HG03139 (cell line): ENCODE data around the gene KIF2A.

Experiments
- ATAC-seq: cut with Tn5 transposase; IDR thresholded peaks from one replicate; pipeline ENCODE4 v1.9.1; 2021; ENCODE audit not compliant: unreplicated experiment

Gene KIF2A

DNA sequence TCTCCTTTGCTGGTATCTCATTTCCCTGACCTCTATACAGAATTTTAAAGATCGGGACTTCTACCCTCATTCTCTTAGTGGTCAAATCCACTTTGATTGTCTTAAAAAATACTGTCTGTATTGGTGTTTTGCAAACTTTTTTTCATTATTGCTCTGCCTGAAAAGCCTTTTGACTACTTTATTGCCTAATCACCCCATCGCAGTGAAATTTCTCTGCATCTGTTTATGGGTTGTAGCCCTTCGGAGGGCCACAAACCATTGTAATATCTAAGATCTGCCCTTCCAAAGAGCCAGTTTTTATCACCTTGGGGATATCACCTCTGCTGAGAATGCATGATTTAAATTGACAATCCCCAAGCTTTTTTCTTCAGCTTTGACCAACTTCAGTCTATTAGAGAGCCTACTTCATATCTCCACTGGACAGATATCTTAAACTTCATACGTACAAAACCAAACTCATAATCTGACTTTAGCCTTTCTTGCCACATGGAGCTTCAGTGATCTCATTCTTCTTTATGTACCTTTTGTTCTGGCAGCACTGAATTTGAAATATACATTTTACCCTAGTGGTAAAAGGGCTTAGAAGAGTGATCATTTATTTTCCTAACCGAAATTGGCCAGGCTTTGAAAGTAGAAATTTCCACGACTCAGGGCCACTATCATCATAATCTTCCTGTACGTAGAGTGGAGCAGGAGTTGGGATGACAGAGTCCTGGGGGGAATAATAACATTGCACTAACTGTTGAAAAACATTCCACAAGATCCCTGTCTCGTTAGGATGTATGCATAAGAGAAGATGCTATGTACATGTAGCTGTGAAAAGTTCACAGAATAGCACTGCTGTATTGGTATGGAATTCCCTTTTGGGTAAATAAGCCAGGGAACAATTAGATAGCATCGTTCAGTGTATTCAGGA is 21.4 kb downstream of the KIF2A start:
- ATAC-seq, result no peak

DNA sequence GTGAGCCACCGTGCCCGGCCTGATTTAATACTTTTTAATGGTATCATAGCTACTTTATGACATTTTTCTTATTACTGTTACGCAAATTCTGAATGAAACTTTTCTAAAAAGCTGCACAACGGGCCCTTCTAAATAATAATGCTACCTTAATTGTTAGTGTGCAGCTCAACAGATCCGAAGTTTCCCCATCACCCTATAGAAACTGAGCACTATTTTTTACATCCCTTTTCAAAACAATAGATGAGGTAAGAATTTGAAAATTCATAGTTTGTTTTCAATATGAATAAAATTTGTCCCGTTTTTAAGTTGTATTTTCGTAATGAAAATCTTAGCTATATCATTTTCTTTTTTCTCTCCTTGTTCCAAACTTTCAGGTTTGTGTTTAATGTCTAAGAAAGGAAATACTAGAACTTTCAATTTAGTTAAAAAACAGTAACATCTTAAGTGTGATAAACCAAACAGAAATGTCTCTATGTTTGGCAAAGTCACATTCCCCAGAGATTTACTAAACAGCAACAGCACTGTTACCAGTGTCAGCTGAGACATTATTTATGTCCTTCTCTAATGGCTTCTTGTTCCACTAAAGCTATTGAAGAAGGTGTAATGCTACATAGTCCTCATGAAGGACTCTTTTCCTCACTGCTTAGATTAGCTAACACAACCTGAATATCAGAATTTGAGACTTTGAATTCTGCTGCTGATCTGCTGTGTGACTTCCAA is 22.9 kb downstream of the KIF2A start:
- no peak for ATAC-seq

DNA sequence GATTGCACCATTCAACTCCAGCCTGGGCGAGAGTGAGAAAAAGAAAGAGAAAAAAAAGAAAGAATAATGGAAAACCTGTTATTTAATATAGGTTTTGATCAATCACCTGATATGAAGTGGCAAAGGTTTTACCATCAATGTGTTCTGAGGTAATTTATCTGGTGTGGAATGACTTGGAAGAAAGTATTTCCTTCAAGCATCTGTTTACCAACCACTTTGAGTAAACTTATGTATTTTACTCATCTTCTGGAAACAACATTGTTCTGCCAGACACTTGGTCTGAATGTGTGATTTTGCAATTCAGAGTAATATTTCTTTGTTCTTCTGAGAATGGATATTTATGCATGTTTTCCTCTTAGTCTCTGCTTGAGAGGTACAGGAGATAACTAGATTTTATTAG is 24.3 kb downstream of the KIF2A start:
- ATAC-seq, result no peak

DNA sequence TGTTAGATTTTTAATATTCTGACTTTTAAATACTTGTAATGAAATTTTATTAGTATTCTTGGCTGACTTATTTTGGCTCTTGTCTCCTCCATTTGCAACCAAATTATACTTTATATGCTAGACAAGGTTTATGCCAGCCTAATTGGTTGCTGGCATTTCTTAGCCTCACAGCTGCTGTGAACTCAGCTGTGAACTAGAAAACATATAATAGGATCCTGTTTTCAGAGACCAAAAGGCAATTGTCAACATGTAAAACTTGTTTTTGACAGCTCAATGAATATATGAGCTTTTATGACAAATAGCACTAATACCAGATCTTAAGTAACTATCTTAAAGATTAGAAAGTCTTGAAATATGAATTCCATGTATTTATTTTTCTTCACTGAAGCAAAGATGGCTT is 25.9 kb downstream of the KIF2A start:
- no peak for ATAC-seq

DNA sequence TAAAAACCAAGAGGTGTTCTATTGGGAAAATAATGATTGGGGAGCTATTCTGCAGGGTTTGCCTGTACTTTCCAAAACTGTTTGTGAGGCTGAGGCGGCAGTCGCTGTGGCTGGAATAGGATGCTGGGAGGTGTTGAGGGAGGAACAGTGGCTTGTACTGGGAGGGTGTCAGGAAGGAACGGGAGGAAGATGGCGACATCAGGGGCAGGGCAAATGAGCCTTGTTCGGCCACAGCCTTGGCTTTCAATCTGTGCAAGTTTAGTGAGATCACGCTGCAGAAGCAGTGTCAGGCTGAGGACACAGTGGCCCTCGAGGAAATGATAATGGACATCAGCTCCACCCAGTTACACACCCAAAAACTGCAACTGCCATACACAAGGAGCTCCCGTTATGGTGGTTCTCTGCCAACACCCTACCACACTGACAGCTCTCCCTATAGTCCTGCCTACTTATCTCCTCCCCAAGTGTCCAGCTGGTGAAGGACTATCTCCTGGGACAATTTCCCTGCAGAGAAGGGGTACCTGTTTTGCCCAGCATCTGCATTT is 27.3 kb downstream of the KIF2A start:
- no peak for ATAC-seq

DNA sequence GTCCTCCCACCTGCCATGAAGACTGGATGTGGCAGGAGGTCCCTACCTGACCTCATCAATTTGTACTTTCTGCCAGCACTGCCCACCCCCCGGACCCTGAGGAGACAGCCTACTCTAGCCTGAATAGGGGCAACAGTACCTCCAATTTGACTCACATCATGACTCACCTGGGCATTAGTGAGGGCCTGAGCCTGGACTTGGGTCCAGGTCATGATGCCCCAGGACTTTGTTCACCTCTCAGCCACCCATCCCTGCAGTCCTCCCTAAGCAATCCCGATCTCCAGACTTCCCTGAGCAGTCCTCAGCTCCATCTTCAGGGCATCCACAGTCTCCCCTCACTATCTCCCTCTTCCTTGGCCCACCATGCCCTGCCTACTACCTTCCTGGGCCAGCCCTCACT is 28.1 kb downstream of the KIF2A start:
- no peak for ATAC-seq

DNA sequence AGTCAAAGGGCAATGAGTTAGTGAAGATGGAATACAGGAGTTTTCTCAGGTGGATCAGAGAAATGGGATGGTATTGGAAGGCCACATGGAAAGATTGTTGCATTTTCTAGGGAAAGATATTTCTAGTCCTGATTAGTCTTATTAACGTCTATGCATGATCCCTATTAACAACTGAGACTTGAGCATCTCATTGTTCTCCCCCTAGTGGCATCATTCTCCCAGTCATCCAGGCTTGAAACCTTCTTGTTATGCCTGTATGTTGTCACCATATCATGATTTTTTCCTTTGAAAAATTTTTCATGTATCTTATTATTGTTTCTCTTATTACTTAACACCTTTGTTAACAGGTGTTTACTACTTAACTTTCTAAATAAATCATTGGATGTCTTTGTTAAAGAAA is 34.4 kb downstream of the KIF2A start:
- no peak for ATAC-seq

DNA sequence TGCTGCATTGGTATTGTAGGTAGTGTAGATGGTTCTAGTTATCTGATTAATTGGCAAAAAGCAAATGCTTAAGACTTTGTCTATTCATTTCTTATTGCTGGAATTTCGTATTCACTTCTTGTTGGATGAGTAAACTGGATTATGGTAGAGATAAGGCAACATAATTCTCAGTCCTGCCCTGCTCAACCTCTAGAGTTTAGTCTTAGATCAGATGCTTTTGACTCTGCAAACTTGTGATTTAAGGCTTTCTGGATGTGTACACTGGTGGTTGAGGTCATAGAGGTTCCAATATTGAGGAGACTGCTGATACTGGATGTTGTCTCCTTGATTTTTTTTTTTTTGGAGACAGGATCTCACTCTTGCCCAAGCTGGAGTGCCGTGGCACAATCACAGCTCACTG is 35.0 kb downstream of the KIF2A start:
- no peak for ATAC-seq

DNA sequence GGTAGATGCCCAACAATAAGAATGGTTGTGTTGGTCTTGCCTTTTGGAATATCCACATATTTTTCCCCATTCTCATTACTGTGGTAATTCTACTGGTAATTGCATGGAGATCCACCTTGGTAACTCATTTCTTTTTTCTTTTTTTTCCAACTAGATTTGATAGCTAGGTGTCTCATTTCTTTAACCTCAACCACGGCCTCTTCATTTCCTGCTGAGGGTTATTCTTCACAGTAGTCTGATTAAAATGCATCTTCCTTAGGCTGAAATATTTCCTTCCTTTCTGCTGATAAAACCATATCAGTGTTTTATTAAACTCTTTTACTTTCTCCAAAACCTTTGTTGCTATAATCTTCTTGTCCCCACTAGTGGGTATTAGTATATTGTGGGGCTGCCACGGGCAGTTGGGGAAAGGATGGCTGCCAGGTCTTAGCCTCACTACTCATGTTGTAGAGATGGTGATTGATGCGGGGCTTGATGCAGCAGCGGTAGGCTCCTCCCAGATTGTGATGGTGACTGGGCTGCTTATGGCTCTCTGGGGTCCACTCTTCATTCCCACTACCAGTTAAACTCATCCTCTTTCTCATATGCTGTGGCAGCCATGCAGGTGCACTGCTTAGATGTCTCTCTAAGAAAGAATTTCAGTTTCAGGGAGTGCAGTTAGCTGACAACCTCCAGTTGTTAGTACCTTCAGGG is 35.9 kb downstream of the KIF2A start:
- no peak for ATAC-seq

DNA sequence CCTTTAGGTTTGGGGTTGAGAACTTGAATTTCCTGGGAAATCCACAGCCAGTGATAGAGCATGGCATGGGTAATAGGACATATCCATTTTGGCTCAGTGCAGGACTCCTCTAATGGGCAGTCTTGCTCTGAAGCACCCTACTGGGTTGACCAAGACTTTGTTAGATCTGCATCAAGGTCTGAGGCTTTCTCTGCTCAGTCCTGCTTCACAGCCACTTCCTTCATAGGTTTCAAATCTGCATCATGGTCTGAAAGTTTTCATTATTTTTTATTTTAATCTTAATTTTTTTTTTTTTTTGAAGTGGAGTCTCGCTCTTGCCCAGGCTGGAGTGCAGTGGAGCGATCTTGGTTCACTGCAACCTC is 36.5 kb downstream of the KIF2A start:
- ATAC-seq, result no peak

DNA sequence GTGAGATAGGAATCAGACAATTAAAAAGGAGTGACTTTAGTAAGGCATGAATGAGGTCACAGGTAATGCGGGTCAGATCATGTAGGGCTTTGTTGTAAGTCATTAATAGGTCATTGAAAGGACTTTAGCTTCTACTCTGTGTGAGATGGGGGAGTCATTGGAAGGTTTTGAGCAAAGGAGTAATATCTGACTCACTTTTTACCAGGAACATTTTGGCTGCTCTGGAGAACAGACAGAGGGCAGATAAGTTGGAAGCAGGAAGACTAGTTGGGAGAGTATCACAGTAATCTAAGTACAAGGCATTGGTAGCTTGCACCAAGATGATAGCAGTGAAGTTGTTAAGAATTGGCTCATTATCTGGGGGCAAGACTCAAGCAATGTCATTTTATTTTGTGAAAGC is 37.4 kb downstream of the KIF2A start:
- no peak for ATAC-seq

DNA sequence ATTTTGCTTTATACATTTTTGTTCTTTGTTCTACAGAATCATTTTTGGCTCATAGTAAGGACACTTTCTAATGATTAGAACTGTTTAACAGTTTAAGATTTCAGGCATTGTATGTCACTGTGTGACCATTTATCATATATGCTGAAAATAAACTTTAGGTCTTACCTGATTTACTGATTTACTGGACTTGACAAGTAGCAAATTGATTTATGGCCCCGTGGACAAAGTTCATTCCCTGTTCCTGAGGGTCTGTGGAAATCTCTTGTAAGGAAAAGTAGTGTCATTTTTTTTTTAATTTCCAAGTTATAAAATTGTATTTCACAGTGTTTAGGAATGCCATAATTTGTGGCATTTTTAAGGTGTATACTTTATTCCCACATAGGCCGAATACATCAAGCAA is 40.7 kb downstream of the KIF2A start:
- no peak for ATAC-seq

DNA sequence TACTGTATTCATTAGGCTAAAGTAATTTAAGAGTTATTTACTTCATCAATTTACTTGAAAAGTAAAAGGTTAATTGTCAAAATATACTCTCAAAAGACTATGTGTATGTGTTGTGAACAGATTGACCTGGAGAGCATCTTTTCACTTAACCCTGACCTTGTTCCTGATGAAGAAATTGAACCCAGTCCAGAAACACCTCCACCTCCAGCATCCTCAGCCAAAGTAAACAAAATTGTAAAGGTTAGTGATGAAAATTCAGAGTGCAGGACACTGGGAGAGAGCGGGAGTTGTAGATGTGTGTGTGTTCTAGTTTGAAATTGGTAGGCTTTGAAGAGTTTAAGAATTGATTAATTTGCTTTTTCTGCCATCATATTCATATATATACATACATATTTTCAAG is 41.9 kb downstream of the KIF2A start:
- no peak for ATAC-seq

DNA sequence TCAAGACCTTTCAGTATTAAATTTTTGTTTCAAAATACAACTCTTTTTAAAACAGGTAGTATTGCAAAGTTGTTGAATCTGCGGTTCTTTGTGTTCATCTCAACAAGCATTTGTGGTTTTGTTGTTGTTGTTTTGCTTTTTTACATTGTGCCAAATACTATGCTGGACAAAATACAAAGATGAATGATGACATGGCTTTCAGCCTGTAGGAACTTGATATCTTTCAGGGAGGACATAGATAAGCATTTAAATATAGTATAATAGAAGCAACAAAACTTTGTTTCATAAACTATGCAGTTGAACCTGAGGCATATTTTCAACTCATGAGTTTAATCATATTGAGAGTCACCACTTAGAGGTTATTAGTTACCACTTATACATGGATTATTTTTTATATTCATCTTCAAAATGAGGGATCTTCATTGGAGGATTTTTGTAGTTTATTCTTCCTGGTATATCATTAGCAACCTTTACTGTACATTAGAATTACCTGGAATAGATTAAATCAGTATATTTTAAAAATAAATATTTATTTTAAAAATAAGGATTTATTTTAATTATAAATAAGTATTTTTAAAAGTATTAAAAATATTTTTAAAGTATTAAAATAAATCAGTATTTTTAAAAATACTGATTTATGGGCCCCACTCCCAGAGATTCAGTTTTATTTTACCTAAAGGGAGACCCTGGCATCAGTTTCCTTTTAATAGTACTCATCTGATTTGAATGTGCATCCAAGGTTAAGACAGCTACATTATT is 42.9 kb downstream of the KIF2A start:
- no peak for ATAC-seq

DNA sequence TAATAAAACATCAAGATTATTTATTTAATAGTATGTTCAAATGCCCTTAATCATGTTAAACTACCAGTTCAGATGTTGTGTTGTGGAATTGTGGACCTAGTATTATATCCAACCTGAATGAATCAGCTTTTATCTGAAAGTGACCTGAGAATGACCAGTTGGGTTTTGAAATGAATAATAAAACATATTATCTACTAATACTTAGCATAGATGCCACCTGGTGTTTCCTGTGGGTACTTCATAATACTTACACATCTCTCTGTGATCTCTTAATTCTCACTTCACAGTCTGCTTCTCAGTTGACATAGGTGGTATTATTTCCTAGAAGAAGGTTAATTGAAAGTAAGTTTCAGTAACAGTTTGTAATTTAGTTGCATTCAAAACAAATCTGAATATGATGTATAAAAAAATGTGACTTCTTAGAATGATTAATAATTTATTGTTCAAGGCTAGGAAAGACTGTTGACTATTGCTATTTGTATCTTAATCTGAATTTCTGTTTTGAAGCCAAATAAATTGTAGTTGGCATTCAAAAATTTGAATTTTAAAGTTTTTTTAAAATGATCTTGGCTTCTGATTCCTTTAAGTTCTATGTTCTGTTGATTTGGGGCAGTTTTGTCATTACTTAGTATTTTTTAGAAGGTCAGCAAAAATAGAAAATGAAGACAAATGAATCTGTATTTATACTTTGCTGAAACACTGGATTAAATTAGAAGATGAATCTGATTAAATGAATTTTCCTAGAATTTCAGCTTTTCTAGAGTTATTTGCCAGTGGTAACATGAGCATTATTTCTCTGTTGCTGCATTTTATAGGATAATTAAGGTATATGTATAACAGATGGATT is 48.2 kb downstream of the KIF2A start:
- ATAC-seq, result peak; percentile 88

DNA sequence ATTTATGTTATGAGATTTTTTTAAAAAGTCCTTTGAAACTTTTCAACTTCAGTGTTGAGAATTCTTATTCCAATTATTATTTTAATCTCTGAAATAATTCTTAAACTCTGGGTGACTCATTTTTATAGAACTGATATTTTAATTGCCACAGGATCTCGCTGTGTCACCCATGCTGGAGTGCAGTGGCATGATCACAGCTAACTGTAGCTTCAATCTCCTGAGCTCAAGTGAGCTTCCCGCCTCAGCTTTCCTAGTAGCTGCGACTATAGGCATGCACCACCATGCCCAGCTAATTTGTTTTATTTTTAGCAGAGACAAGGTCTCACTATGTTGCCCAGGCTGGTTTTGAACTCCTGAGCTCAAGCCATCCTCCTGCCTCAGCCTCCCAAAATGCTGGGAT is 56.7 kb downstream of the KIF2A start:
- ATAC-seq, result no peak

DNA sequence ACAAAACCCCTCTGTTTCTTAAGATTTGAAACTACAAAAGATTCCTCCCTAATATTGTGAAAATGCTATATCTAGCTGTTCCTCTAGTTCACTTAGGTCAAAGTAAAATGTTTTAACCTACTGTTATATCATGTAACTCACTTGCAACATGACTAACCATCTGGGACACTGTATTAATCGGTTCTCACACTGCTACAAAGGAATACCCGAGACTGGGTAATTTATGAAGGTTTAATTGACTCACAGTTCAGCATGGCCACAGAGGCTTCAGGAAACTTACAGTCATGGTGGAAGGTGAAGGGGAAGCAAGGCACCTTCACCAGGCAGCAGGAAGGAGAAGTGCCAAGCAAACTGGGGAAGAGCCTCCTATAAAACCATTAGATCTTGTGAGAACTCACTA is 63.0 kb downstream of the KIF2A start:
- no peak for ATAC-seq

DNA sequence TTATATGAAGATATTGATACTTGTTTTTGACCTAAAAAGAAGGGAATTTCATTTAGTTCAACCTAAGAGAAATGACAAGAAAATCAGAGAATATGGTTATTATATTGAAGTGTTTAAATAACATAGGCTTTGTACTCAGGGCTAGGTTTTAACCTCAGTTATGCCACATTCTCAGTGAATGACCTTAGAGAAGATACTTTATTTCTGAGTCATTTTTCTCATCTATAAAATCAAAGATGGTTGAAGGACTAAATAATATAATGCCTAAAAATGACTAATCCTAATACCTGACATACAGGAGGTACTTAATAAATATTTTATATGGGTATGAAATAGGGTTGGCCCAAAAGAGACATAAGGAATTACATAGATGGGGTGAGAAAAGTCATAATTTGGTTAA is 65.4 kb downstream of the KIF2A start:
- ATAC-seq, result no peak

DNA sequence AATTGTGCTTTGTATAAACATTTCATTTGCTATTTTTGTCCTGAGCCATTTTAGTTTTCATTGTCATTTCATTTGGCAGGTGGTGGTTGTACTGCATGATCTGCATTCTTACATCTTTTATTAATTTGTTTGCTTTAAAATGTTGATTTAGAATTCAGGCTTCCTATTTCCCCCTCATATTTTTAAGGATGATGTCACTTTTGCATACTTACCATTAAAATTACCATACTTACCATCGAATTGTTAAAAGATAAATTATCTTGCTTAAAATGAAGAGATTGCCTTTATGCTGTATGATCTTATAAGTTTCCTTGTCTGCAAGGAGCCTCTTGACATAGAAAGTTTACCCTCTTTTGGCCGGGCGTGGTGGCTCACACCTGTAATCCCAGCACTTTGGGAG is 66.6 kb downstream of the KIF2A start:
- ATAC-seq, result no peak

DNA sequence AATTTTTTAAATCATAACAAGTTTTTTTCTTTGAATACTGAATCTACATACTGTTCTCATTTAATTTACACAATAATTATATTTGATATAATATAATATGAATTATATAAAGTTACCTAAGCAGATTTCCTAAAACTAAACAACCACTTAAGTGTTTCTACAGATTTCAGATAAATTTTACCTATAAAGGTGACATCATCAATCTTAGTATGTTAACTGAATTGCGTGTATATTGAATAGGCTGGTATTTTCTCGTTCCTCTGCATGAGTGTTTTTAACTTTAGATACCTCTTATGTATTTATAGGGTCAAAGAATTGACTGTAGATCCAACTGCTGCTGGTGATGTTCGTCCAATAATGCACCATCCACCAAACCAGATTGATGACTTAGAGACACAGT is 67.4 kb downstream of the KIF2A start:
- ATAC-seq, result no peak
